A172 (cell line): ENCODE data around the gene MMP26. TPM values are rescaled to one million over a fixed set of nuclear protein-coding genes. Genes with fewer than 3 reads are reported as not detected.
"Not testable (repeated sequence)": the region's sequence is repeated elsewhere in the genome, so short reads cannot be mapped to it uniquely, and the experiment has no call there.

Source experiments
- DNase-seq: peaks from one replicate; pipeline ENCODE4 v3.0.0-alpha.2; 2015; ENCODE audit warnings: low spot score
- total RNA-seq: library from RNA; depleted of rRNA; stranded (reverse); fragments of >200 nt; shearing (Covaris generic); gene quantifications from 2 replicates; pipeline ENCODE4 v1.2.3, GENCODE V29; 2014; rRNA removed

Gene MMP26
- total RNA-seq, 1 experiment from 2014 or later = not detected

DNA sequence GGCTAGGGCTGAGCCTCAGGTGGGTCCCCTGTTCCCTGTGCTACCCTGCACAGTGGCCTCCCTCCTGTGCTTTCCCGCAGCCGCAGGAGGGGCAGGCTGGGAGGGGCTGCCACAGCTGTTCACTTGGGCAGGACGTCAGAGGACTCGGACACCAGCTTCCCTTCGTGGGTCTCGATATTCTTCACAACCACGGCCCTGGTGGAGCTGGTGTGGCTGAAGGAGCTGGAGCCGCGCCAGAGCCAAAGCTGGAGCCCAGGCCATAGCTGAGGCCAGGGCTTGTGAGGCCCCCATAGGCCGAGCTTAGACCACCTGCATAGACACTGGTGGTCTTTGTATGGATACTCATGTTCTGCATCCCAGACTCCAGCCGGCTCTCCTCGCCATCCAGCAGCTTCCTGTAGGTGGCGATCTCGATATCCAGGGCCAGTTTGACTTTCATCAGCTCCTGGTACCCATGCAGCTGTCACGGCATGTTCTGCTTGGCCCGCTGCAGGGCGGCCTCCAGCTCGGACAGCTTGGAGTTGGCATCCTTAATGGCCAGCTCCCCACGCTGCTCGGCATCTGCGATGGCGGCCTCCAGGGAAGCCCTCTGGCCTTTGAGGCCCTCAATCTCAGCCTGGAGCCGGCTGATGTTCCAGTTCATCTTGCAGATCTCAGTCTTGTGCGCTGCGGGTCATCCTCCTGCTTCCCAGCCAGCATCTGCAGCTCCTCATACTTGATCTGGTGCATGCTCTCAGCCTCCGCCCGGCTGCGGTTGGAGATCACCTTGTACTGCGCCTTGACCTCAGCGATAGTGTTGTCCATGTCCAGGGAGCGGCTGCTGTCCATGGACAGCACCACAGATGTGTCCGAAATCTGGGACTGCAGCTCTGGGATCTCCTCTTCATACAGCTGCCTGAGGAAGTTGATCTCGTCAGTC, 18.3 kb downstream of the MMP26 start:
- not testable (repeated sequence) for DNase-seq

DNA sequence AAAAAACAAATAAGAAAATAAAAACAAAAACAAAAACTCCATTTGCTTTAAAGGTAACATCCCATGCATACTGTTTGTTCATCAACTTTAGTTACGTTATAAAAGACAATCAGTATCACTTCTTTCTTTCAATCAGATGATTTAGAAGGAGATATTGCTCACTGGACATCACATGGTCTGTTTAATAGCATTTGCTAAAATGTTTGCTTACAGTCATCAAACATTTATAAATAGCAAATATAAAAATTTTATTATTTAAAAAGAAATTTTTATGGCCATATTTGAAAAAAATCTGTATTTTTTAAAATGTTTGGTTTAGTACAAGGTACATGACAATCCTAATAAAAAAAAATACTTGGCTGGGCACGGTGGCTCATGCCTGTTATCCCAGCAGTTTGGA, 22.6 kb downstream of the MMP26 start:
- no peak for DNase-seq

DNA sequence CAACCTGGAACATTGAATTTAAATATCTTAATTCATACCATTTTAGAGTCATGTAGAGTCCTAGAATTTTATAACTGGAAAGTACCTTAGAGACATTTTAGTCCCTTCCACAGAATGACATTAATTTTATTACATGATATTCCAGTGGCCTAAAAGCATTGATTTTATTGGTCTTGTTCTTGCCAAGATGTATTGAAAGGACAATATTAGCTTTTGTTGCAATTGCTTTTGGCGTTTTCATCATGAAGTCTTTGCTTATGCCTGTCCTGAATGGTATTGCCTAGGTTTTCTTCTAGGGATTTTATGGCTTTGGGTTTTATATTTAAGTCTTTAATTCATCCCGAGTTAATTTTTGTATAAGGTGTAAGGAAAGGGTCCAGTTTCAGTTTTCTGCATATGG, 36.2 kb downstream of the MMP26 start:
- DNase-seq = no peak

DNA sequence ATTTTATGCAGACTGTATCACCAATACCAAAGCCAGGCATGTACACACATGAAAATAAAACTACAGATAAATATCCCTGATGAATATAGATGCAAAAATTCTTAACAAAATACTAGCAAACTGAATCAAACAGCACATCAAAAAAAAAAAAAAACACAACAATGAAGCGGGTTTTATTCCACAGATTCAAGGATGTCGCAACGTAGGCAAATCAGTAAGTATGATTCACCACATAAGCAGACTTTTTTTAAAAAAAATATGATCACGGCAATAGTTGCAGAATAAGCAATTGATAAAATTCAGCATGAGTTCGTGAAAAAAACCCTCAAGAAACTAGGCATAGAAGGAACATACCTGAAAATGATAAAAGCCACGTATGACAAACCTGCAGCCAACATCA, 43.9 kb downstream of the MMP26 start:
- DNase-seq = no peak

DNA sequence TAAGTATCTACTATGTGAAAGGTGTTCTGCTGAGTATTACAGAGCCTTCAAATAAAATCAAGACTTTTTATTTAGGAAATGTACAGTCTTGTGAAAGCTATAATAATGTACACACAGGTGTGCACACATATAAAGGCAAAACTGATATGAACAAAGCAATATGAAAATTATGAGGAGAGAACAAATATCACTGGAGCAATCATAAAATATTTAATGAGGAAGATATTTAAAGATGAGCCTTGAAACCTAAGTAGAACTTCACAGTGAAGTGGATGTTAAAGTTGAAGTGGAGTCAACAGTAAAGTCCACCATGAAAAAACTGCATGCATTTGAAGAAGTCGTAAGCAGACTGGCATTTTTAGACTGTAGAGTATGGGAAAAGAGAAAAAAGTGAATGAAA, 46.6 kb downstream of the MMP26 start:
- no peak for DNase-seq

Other genes starting within 250 kb of the MMP26 start
- gene OR52K1, start 222.1 kb upstream of the MMP26 start, total RNA-seq = not detected in 2 replicates
- gene OR52M1, start 159.6 kb upstream of the MMP26 start, total RNA-seq = not detected in 2 replicates
- not detected in 2 replicates for gene OR52I2, start 123.0 kb upstream of the MMP26 start, total RNA-seq
- gene OR52I1, start 110.7 kb upstream of the MMP26 start, total RNA-seq = not detected in 2 replicates
- gene TRIM68, start 96.6 kb upstream of the MMP26 start, total RNA-seq = 10.3 and 10.8 TPM in 2 replicates
- gene OR51D1, start 67.3 kb upstream of the MMP26 start, total RNA-seq = not detected in 2 replicates
- gene OR51E1, start 60.8 kb upstream of the MMP26 start, total RNA-seq = not detected in 2 replicates
- not detected in 2 replicates for gene OR51E2, start 6.9 kb upstream of the MMP26 start, total RNA-seq
- gene OR51F1, start 65.2 kb downstream of the MMP26 start, total RNA-seq = not detected in 2 replicates
- gene OR52R1, start 99.6 kb downstream of the MMP26 start, total RNA-seq = not detected in 2 replicates
- not detected in 2 replicates for gene OR51F2, start 116.5 kb downstream of the MMP26 start, total RNA-seq
- not detected in 2 replicates for gene OR51S1, start 144.4 kb downstream of the MMP26 start, total RNA-seq
- not detected in 2 replicates for gene OR51T1, start 177.1 kb downstream of the MMP26 start, total RNA-seq
- gene OR51A7, start 199.0 kb downstream of the MMP26 start, total RNA-seq = not detected in 2 replicates
- gene OR51G2, start 214.6 kb downstream of the MMP26 start, total RNA-seq = 0.50 TPM in 1 of 2 replicates, not detected in the other
- not detected in 2 replicates for gene OR51G1, start 219.6 kb downstream of the MMP26 start, total RNA-seq
- gene OR51A4, start 242.8 kb downstream of the MMP26 start, total RNA-seq = not detected in 2 replicates